ENCODE results near the gene QDPR. TPM values are rescaled to one million over a fixed set of nuclear protein-coding genes. Genes with fewer than 3 reads are reported as not detected.

QDPR gene
- total RNA-seq, 1 donor from 2014 or later = 25.2 TPM

DNA sequence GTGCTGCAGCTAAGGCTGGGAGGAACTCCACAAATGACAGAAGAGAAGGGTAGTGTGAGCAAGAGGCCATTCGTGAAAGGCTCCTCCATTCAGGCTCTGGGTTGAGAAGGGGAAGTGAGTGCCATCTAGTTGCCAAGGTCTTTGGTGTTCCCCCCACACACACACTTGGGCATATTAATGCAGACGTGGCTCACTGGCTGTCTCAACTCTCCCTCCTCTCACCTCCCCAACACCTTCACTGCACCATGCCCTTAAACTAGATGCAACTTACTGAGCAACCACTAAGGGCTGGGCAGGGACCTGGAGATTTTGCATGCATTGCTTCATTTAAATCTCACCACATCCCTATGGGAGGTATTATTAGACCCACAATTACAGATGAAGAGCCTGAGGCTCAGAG lies 11.8 kb upstream of the QDPR start:
- no peaks in the 10 kb centered on the region for H3K9me3 Mint-ChIP-seq
- H3K4me1 Mint-ChIP-seq = no peaks in the 10 kb centered on the region
- no peaks in the 10 kb centered on the region for H3K36me3 Mint-ChIP-seq
- TF ChIP-seq, protein P1, sequence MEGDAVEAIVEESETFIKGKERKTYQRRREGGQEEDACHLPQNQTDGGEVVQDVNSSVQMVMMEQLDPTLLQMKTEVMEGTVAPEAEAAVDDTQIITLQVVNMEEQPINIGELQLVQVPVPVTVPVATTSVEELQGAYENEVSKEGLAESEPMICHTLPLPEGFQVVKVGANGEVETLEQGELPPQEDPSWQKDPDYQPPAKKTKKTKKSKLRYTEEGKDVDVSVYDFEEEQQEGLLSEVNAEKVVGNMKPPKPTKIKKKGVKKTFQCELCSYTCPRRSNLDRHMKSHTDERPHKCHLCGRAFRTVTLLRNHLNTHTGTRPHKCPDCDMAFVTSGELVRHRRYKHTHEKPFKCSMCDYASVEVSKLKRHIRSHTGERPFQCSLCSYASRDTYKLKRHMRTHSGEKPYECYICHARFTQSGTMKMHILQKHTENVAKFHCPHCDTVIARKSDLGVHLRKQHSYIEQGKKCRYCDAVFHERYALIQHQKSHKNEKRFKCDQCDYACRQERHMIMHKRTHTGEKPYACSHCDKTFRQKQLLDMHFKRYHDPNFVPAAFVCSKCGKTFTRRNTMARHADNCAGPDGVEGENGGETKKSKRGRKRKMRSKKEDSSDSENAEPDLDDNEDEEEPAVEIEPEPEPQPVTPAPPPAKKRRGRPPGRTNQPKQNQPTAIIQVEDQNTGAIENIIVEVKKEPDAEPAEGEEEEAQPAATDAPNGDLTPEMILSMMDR (IDR thresholded peaks at IDR 0.05; ENCODE audit: unreplicated experiment) = no peak
- peaks cover 30% of the 10 kb centered on the region for H3K27me3 Mint-ChIP-seq (ENCODE audit: low read depth)
- H3K4me3 Mint-ChIP-seq = no peak overlapping the region
- no peak overlapping the region for H3K27ac Mint-ChIP-seq
- DNase-seq (ENCODE audit: low spot score in 2 of 2, unreplicated experiment in 2 of 2) = no peak

DNA sequence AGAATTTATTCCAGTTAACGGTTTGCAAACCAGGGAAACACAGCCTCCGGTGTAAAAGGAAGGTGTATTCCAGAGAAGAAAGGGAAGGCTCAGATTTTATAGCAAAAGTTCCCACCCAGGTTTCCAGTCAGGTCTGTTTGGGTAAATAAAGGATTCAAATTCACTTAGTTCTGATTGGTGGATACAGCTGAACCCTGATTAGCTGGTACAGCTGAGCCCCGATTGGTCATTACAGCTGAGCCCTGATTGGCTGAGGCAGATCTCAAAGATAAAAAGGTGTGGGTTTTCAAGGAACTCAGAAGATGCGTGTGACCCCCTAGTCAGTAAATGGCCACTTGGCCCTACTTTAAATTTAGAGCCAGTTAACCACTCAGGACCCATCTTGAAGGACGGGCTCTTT lies 9.7 kb upstream of the QDPR start:
- no peak for DNase-seq (ENCODE audit: low spot score in 2 of 2, unreplicated experiment in 2 of 2)
- H3K9me3 Mint-ChIP-seq = no peaks in the 10 kb centered on the region
- H3K27me3 Mint-ChIP-seq (ENCODE audit: low read depth) = peaks cover 31% of the 10 kb centered on the region
- TF ChIP-seq, protein P1 (IDR thresholded peaks at IDR 0.05; ENCODE audit: unreplicated experiment) = no peak
- no peak overlapping the region for H3K4me3 Mint-ChIP-seq
- no peaks in the 10 kb centered on the region for H3K4me1 Mint-ChIP-seq
- no peak overlapping the region for H3K27ac Mint-ChIP-seq
- no peaks in the 10 kb centered on the region for H3K36me3 Mint-ChIP-seq

DNA sequence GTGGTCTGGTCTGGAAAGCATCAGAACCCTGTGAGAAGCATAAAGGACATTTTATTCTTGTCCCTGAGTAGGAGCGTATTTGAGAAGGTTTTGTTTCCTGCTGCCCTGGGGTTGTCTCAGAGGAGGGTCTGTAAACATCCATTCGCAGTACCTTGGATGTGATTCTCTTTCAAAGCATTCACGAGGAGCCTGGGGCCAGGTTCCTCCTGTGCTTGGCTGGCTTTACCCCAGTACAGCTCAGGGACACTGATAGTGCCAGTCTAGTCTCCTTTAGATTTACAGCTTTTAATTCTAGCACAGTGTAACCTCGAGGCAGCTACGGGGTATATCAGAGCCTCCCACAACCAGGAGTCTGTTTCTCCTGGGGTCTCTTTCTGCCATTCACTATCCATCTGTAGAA lies 5.8 kb upstream of the QDPR start:
- DNase-seq (ENCODE audit: low spot score in 2 of 2, unreplicated experiment in 2 of 2) = no peak
- peaks cover 42% of the 10 kb centered on the region for H3K27me3 Mint-ChIP-seq (ENCODE audit: low read depth)
- H3K27ac Mint-ChIP-seq = no peak overlapping the region
- no peaks in the 10 kb centered on the region for H3K9me3 Mint-ChIP-seq
- TF ChIP-seq, protein P1 (IDR thresholded peaks at IDR 0.05; ENCODE audit: unreplicated experiment) = no peak
- no peaks in the 10 kb centered on the region for H3K36me3 Mint-ChIP-seq
- no peak overlapping the region for H3K4me3 Mint-ChIP-seq
- no peaks in the 10 kb centered on the region for H3K4me1 Mint-ChIP-seq

DNA sequence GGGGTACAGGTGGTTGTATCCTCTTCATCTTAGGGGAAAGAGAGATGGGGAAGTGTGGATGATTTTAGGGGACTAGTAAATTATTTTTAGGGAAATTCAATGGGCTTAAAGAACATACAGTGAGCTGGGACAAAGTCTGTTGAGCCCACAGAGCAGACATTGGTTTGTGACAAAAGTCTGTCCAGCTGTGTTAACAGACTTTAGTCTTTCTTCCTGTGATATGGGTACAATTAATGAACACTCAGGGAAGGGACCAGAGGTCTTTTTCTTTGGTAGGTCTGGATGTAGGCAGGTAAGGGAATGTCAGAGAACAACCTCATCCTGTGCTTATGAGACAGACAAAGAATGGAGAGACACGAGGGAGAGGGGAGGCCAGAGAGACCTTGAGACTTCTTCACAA lies 5.1 kb upstream of the QDPR start:
- Mint-ChIP-seq H3K27ac (no peak overlapping the region), H3K36me3 (no peaks in the 10 kb centered on the region), H3K4me1 (no peaks in the 10 kb centered on the region), H3K9me3 (no peaks in the 10 kb centered on the region), H3K4me3 (no peak overlapping the region), H3K27me3 (ENCODE audit: low read depth) (peaks cover 42% of the 10 kb centered on the region)
- no peak for DNase-seq (ENCODE audit: low spot score in 2 of 2, unreplicated experiment in 2 of 2)
- TF ChIP-seq, protein P1 (IDR thresholded peaks at IDR 0.05; ENCODE audit: unreplicated experiment) = no peak

DNA sequence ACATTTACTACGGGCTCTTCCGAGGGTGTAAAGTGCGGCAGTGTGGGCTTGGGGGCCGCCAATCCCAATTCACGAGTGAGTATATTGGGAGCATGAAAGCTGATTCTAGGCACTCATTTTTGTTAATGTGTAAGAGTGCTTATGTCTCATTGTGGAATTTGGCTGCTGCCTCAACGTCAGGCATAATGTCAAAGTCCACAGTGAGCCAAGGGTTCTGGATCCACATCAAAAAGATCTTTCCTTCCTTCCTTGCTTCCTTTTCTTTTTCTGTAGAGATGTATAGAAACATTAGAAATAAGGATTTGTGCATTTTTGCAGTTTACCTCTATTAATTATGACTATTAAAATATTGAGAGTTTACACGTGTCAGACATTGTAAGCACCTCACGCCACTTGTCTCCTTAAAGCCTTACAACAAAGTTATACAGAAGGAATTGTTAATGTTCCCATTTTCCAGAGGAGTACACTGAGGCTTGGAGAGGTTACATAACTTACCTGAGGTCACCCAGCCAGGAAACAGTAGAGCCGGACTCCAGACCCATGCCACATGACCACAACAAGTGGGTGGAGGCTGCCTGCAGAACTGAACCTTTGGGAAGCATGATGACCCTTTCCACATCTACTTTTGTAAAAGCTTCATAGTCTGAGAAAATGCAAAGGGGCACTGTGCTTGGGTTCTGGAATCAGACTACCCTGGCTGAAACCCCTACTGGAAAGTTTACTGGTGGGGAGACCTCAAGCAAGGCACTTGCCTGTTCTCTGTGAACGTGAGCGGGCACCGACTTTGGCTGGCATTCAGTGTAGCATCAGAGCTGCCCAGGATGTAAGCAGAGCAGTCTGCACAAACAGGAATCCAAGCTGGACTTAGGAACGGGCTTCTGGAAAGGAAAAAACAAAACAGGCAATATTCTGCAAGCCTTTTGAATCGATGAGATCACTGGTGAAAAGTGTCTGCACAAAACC lies 3.8 kb upstream of the QDPR start:
- peaks cover 7% of the 10 kb centered on the region for H3K4me1 Mint-ChIP-seq
- no peaks in the 10 kb centered on the region for H3K9me3 Mint-ChIP-seq
- no peak overlapping the region for H3K4me3 Mint-ChIP-seq
- H3K36me3 Mint-ChIP-seq = no peaks in the 10 kb centered on the region
- no peak overlapping the region for H3K27ac Mint-ChIP-seq
- TF ChIP-seq, protein P1 (IDR thresholded peaks at IDR 0.05; ENCODE audit: unreplicated experiment) = no peak
- peaks cover 42% of the 10 kb centered on the region for H3K27me3 Mint-ChIP-seq (ENCODE audit: low read depth)
- no peak for DNase-seq (ENCODE audit: low spot score in 2 of 2, unreplicated experiment in 2 of 2)

Data from mesothelial cell of epicardium (in vitro differentiated cells).